NCI-H1105 (cell line): ENCODE measurements around the gene DCLK2.

Experiments used
- DNase-seq: peaks from one replicate; lab custom pipeline; 2025; lab: John Stamatoyannopoulos, UW

The DCLK2 gene

DNA sequence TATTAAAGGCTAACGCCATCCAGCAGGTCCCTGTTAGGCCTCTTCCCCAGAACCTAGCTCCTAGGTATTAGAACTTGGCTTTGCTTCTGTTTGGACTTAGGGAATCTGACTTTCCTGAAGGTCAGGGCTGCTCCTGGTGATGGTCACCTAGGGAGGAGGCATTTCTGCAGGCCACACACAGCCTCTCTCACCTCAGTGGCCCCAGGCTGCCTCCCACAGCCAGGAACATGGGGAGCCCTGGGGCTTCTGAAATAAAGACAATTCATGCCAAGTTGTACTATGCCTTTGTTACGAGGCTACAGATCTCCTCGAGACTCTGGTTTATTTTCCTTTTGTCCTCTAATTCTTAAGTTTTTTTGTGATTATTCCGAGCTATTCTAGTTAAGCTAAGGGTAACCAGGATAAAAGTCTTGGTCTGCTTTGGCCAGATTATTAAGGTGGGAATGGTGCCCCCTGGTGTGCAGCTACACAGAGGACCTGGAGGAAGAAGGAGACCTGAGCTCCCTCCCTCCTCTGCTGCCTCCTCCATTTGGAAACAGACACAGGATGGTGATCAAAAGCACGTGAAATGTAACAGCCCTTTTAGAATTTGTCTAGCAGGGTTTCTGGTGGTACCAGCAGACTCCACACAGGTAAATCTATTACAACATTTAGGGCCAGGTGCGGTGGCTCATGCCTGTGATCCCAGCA, 131.0 kb downstream of the DCLK2 start:
- no peak for DNase-seq

DNA sequence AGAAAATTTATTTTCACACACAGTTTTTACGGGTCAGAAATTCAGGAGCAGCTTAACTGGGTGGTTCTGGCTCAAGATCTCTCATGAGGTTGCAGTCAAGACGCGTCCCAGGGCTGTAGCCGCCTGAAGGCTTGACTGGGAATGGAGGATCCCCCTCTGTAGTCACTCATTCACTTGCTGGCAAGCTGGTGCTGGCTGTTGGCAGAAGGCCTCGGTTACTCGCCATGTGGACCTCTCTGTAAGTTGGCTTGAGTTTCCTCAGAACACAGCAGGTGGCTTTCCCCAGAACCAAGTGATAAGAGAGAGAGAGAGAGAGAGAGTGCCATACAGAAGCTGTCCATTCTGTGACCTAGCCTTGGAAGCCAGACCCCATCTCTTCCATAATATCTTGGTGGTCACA, 132.8 kb downstream of the DCLK2 start:
- no peak for DNase-seq

DNA sequence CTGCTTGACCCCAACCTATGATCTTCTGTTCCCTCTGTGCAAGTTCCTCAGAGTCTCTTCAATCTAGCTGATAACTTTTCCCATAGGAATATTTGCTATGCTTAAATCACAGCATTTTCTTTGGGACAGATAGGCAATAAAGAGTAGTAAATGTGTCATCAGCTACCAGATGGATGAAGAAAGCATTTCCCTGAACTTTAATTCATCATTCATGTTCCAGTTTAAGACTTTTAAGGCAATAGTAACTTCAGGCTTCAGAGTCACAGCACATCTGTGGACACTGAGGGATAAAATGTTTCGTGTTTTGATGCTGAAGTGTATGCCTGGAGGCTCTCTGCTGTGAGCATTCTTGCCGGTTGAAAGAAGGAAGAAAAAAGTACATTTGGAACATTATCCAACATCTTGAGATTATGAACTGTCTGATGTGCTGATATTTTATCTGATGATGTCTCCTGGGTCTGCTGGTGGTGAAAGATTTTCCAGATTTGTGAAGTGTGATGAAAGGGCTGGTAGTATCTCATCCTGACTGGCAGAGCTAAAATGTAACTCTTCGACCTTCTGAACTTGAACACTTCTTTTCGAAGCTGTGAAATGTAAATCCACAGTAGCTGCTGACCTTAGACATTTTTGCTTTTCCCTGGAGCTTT, 133.7 kb downstream of the DCLK2 start:
- DNase-seq: no peak

DNA sequence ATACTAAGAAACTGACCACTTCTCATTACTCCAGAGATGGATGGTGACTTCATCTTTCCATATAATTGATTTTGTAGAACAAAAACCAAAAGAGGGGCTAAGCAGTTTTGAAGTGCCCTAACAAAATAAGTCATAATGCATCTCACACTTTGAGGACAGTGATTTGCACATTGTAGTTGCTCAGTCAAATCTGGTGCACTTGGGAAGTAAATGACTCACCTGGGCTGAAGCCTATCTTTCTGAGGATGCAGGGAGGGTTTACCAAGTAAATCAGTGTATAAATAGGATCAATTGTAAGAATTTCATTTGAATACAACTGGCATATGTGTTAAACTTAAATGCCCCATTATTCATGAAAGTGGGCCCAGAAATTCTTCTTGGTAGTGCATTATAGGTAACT, 134.2 kb downstream of the DCLK2 start:
- no peak for DNase-seq

DNA sequence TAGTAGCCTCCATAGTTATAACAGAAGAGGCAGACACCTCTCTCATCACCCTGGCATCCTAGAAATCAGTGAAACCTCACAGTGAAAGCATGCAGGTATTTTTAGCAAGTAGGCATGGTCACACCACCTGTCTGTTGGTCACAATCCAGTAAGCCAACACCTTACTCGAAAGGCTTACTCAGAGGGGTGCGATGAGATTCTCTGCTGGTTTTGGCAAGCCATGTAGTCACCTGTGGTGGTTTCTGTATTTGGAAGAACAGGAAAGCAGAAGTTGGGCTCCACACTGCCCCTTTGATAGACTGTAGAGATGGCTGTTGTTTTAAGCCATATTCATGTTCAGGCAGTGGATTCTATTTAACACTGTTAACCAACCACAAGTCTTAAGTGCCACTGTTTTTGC, 134.7 kb downstream of the DCLK2 start:
- DNase-seq: no peak

DNA sequence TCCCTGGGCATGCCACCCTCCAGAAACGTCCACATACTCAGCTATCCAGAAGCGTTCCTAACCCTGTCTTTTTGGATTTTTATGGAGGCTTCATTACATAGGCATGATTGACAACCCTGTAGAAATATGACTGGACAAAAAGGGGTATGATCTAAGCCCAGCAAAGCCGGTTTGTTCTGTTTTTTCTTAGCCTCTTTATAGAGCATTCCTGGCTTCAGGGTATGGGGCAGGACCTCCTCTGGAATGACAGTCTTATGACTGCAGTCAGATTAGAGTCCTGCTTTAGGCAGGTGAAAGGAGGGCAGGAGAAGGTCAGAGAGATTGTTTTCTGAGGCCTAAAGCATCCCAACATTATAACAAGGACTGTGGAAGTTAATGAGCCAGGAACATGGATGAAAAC, 137.4 kb downstream of the DCLK2 start:
- no peak for DNase-seq

DNA sequence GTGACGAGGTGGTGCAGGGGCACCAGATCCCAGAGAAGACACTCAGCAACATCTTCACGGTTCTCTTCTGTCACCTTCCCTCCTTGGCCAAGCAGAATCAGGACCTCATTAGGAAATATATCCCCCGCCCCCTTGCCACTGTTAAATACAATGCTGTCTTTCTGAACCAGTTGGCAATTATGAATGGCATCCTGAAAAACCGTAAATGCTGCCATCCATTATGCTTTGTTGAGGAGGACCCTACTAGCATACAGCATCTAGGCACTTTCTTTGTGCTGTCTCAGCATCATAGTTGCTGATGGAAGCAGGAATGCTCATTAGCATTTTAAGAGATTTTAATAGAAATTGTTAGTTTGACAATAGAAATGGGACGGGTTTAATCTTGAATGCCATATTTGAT, 138.5 kb downstream of the DCLK2 start:
- DNase-seq: no peak

DNA sequence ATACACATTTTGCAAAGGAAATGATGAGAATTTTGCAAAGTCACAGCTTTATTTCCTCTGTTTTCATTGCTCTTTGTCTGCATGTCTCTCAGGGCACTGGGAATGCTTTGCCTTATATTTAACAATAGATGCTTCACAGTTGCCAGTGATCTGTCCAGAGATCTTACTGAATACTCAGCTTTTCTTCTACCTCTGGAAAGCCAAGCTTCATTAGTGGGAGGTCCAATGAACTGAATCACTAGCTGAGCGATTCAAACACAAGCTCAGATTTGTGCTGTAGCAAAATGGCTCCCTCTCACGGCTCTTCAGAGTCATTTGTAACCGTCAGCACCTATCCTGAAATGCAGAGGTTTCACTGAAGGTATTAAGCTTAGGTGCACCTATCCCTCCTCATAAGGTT, 138.9 kb downstream of the DCLK2 start:
- peak; percentile 3 for DNase-seq

DNA sequence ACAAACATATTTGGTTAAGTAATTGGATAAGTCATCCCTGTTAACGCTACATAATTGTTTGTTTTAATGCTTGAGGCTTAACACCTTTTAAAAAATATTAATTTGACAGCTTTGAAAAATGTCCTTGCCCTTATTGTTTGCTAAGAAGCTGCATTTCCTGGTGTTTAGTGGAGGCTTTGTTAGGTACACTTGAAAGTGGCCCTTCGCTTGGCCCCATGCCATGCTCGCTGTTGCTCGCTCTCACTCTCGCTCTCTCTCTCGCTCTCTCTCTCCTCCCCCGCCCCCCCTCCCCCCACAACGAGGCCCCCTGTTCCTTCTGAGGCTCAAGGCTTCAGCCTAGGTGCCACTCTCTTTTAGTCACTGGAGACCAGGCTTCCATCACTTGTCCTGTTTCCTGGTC, 139.6 kb downstream of the DCLK2 start:
- DNase-seq: peak; percentile 36

DNA sequence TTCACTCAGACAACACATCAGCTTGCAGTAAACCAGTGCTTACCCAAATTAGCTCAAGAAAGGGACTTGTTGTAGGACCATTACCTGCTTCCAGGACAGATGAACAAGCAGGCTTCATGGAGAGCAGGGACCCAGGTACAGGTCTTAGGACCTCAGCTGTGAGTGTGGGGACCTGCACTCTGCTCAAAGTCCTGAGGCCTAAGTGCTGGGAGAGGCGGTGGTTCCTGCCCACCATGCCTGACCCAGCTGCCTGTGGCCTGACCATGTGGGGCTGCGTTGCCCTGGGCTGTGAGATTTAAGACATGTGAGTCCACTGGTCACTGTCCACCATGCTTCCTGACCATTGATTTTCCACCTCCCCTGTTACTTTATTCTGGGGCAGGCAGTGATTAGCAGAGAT, 140.2 kb downstream of the DCLK2 start:
- no peak for DNase-seq

DNA sequence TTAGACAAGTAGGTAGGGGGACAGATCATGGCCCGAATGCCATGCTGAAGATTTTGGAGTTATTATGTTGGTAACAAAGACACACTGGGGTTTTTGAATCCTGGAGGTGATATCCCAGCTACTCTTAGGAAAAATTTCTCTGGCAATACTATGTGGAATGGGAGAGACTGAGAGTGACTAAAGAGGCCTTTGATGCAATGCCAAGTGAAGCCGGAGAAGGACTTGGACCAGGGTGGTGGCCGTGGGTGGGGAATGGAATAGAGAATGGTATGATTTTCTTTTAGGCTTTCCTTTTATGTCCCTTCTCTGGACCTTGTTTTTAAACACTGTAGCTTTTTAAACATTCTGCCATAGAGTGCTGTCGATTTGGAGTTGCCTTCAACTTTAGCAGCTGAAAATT, 141.6 kb downstream of the DCLK2 start:
- DNase-seq: no peak

DNA sequence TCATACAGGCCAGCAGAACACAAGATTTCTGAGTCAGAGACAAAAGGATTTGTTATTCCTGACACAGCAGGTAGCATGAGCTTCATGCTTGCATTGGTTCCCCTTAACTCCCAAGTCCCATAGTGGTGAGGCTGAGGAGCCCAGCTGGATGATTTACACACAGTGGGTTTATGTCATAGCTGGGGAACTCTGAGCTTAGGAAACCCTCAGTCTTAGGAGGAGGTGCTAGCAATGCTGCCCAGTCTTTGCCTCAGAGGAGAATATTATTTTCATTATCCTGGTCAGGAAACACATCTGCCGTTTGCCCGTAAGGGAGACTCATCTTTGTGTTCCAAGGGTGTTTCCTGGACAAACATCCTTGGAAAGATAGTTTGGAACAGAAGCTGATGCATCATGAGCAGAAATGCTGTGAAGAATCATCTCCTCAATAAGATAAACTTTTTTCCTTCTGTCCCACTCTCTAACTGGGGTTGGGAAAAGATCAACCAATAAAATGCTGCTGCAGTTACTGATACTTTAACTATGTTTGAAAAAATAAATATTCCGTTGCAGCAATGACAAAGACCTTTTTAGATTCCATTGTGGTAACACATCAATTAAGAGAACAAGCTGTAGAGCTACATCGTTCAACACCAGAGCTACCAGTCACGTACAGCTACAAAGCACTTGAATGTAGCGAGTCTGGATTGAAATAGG, 146.8 kb downstream of the DCLK2 start:
- no peak for DNase-seq

DNA sequence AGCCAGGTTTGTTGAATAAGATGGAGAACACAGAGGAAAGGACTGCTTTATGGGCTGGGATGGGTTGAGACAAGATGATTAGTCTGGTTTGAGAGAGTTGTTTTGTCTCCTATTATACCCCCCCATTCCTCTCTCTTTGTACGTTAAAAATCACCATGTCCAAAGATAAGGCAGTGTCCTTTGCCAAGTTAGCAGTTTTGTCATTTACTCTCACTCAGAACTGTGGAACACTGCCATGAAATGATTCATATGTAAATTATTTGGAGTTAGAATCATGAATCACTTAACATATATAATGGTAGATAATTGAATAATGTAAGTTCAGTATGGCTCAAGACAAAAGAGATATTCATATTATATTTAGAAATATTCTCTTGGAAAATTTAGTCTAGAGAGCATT, 151.3 kb downstream of the DCLK2 start:
- DNase-seq: no peak

DNA sequence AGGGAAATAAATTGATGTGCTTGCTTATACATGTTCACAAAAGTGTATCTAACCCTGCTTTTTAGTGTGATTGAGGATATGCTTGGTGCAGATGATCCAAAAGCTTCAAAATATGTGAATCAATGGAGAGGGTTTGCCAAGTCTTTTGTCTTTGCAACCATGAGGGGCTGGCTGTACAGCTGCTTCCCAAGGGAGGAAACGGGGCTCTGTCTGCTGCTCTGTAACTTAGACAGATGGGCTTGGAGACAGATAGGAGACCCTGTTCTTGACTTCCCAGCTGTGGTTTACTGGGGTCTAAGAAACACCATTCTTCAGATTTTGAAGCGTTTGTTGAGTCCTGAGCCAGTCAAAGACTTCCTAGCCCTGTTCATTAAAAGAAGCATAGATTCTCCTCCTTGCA, 152.3 kb downstream of the DCLK2 start:
- no peak for DNase-seq

DNA sequence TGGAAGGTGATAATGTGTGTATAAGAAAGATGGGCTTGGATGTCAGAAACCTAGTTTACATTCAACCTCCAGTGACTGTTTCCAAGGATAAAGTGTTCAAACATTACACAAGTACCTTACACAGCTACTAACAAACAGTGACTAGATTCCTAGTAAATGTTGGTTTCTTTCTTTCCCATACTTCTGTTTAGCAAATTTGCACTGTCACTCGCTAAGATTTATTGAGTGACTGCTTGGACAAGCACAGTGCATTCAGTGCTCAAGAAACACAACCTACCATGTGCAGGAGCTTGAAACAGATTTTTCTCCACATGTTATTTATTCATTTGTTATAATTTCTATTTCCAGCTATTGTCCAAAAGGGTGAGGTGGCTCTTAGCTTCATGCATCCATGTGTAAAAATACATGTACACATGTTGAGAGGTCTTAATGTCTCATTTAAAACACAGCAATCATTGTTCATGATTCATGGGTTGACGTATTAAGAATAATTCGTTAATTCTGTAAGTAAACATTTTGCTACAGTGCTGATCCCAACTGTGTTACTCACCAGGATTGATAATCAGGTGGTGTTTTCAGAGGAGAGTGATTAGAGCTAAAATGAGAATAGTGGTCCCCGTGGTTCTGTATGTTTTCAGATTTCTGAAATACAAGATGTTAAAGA, 153.0 kb downstream of the DCLK2 start:
- no peak for DNase-seq

DNA sequence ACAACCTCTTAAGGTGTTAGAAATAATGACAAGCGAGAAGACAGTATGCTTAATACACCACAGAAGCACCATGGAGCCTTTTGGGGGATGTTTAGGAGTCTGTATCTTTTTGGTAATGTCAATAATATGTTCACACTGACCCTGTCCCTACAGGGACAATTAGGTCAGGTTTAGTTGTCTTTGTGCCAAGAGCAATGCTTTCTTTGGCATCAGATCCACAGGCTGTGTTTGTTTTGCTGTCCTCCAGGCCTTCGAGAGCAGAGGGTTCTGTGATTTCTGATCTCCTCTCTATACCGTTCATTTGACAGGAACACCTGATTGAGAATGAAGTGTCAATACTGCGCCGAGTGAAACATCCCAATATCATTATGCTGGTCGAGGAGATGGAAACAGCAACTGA, 153.8 kb downstream of the DCLK2 start:
- no peak for DNase-seq

DNA sequence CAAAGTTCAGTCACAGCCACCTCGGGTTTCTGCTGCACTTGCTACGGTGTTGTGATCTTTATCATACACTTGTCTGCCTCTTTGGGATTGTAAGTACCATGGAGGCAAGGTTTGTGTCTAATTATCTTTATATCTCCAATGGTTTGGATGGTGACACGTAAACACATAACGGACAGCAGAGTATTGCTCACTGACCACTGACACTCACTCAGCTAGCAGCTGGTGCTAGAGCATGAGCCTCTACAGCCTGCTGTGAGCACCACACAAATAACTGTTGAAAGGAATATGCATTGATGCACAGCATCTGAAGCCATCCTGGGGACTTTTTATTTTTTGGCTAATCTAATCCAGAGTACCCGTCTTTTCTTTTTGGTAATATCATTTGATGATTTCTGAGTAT, 156.0 kb downstream of the DCLK2 start:
- DNase-seq: no peak

DNA sequence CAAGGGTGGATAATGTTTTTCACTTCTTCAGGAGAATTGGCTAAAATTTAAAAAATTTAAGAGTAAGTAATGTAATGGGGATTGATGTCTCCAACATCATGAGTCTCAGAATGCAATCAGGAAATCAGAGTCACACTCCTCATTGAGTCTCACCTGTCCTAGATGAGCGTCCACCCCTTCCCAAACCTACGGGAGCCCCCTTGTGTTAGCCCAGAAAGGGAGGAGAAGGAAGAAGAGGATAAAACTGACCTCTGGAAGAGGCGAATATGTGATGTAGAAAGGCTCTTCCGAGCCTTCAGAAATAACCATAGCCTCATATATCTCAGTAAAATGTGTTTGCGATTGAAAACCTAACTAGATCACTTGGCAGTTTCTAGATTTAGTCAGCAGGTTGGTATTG, 157.1 kb downstream of the DCLK2 start:
- no peak for DNase-seq

DNA sequence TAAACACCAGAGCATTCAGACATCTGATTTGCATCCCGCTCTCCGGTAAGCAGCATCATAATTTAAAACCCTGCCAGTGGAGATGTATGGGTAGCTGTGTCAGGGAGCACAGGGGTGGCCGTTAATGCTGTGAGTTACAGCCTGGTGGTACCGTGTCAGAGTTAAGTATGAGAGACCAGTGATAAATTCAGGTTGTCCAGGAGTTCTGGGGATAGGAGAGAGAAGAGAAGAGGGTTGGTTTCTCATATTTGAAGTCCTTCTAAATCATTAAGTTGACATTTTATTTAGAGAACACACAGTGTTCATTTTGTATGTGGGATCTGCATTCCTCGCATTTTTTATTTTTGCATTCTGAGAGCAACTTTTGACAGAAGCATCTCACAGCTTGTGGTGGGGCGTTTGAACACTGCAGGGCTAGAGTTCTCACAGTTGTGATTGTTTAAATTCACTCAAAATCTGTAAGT, 157.6 kb downstream of the DCLK2 start:
- no peak for DNase-seq

DNA sequence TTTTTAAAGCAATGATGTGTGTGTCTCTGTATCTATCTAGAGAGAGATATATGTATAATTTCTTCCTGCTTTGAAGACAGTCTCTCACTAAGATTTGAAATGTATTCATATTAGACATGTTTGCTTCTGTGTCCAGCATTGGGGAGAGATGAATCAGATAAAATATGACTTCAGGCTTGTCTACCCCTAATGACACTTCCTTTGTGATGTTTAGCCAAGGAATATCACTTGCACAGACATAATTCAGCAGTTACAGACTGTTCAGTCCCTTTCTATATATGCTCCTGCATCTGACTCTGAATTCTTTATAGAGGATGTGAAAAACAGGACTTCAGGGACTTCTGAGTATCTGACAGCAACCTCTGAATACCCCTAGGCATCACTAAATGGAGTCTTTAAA, 158.4 kb downstream of the DCLK2 start:
- DNase-seq: no peak

DNA sequence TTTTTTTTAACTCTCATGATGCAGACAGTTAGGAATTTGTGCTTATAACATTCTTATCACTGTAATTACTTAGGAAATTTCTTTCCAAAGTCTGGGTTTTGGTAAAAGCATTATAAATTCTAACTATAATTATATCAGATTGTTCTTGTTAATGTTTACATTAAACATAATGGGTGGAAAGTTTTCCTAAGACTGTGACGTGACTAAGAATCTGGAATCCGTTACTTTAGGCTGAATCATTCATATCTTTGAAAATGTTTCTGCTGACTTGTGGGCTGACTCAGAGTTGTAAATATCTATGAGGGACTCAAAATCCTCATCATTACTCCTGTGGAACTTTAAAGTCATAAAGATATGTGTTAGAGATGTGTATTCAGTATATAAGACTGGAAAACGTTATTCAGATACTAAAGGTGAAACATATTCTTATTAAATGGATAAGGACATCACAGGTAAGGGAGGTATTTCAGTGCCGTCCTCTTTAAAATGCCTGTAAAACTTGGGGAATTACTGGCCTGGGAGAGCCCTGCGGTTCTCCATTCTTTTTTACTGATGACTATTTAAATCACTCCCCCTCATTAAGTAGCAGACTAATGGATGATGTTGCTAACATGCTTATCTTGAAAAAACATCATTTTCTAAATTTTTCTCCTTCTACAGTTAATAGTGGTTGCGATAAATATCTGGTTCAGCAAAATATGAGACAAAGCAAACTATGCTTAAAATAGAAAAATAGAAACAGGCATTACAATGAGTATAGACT, 159.0 kb downstream of the DCLK2 start:
- no peak for DNase-seq

DNA sequence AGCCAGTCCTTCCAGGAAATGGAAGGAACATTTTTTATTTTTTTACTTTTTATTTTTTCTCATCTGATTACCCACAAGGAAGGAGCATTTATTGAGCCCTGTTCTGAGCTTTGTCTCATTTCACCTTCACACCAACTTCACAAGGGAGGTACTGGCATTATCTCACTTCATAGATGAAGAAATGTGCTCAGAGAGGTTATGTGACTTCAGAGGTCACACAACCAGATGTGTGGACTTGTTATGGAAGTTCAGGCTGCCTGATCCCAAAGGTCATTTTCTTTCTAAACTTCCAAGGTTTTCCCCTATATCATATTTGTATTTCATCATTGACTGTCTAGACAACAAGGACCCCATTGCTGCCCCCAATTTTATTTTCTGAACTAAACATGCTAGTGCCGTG, 160.3 kb downstream of the DCLK2 start:
- no peak for DNase-seq
